Measurements from ENCODE around the gene SH3RF1.
"Not testable (repeated sequence)": the region's sequence is repeated elsewhere in the genome, so short reads cannot be mapped to it uniquely, and the experiment has no call there.

Gene SH3RF1

GRCh38 chr4:169286562-169287301, 16.0 kb upstream of the SH3RF1 start:
- H3K4me3 ChIP-seq (ENCODE audit: low read length): no peak overlapping the region
- DNase-seq (ENCODE audit: low read depth): no peak
- peak; percentile 25 for TF ChIP-seq CTCF (conservative IDR thresholded peaks at IDR 0.05; ENCODE audit: low read depth, low read length)

GRCh38 chr4:169283114-169283509, 12.4 kb upstream of the SH3RF1 start:
- no peak for TF ChIP-seq CTCF (conservative IDR thresholded peaks at IDR 0.05; ENCODE audit: low read depth, low read length)

GRCh38 chr4:169282429-169283113, 11.8 kb upstream of the SH3RF1 start:
- TF ChIP-seq CTCF (conservative IDR thresholded peaks at IDR 0.05; ENCODE audit: low read depth, low read length): no peak
- no peak overlapping the region for H3K4me3 ChIP-seq (ENCODE audit: low read length)
- DNase-seq (ENCODE audit: low read depth): no peak

More at GRCh38 chr4:169283114-169283509, 12.4 kb upstream of the SH3RF1 start:
- no peak overlapping the region for H3K4me3 ChIP-seq (ENCODE audit: low read length)
- peak; percentile 39 for DNase-seq (ENCODE audit: low read depth)

- no peak overlapping the region for H3K4me3 ChIP-seq (ENCODE audit: low read length)
- no peak for DNase-seq (ENCODE audit: low read depth)
- TF ChIP-seq CTCF (conservative IDR thresholded peaks at IDR 0.05; ENCODE audit: low read depth, low read length): no peak
Observed at GRCh38 chr4:169279108-169279507, 8.4 kb upstream of the SH3RF1 start.

- TF ChIP-seq CTCF (conservative IDR thresholded peaks at IDR 0.05; ENCODE audit: low read depth, low read length): no peak
- DNase-seq (ENCODE audit: low read depth): no peak
- no peak overlapping the region for H3K4me3 ChIP-seq (ENCODE audit: low read length)
Observed at GRCh38 chr4:169278624-169279023, 7.9 kb upstream of the SH3RF1 start.

- H3K4me3 ChIP-seq (ENCODE audit: low read length); DNase-seq (ENCODE audit: low read depth): not testable (repeated sequence)
Observed at GRCh38 chr4:169277838-169278237, 7.1 kb upstream of the SH3RF1 start.

GRCh38 chr4:169275180-169275579, 4.4 kb upstream of the SH3RF1 start:
- no peak overlapping the region for H3K4me3 ChIP-seq (ENCODE audit: low read length)
- no peak for TF ChIP-seq CTCF (conservative IDR thresholded peaks at IDR 0.05; ENCODE audit: low read depth, low read length)
- no peak for DNase-seq (ENCODE audit: low read depth)
